Common myeloid progenitor, CD34-positive (primary cell): ENCODE results near the gene HTN3.
"Not testable (repeated sequence)": the region's sequence is repeated elsewhere in the genome, so short reads cannot be mapped to it uniquely, and the experiment has no call there.

ENCODE experiments used
- CTCF ChIA-PET: fragments of 350-600 bp; sonication (Branson Sonifier 250); formaldehyde crosslinking; loops from one replicate; lab custom pipeline; 2021; ENCODE audit warnings: antibody characterized with exemption; lab: Charles Lee
- POLR2A ChIA-PET: fragments of 350-600 bp; sonication (Branson Sonifier 250); formaldehyde crosslinking; loops from one replicate; lab custom pipeline; 2021; ENCODE audit warnings: antibody characterized with exemption; lab: Charles Lee
- DNase-seq, 3 donors: peaks; one replicate each; pipeline versions ENCODE4 v3.0.0 to v3.0.0-alpha.2; 2013
- H3K27ac ChIP-seq, 2 experiments: 1 replicate in 1 of 2; 2 replicates in 1 of 2; pipeline ENCODE4 v1.7.0; 2013; ENCODE audit warnings: inconsistent platforms in 2 of 2, low read length in 2 of 2, mild to moderate bottlenecking in 2 of 2, low read depth in 1 of 2, moderate library complexity in 1 of 2; ENCODE audit not compliant: severe bottlenecking in 2 of 2, insufficient read depth in 1 of 2, poor library complexity in 1 of 2
- H3K27me3 ChIP-seq, 5 experiments: replicated peaks in 2 of 5; 1 replicate in 3 of 5; 2 replicates in 2 of 5; pipeline versions ENCODE4 v1.6.1 to v1.7.0; 2013; ENCODE audit warnings: low read length in 4 of 5, mild to moderate bottlenecking in 2 of 5, moderate library complexity in 2 of 5, inconsistent platforms in 1 of 5; ENCODE audit not compliant: insufficient read depth in 5 of 5, control insufficient read depth in 4 of 5
- H3K36me3 ChIP-seq, 4 experiments: 1 replicate in 2 of 4; 2 replicates in 2 of 4; pipeline versions ENCODE4 v1.6.1 to v1.7.0; 2013; ENCODE audit warnings: low read length in 3 of 4, control low read depth in 1 of 4, mild to moderate bottlenecking in 1 of 4; ENCODE audit not compliant: control insufficient read depth in 4 of 4, insufficient read depth in 4 of 4
- H3K4me1 ChIP-seq, 4 experiments: 1 replicate in 3 of 4; 2 replicates in 1 of 4; pipeline versions ENCODE4 v1.6.1 to v1.7.1; 2013; ENCODE audit warnings: low read length in 3 of 4, mild to moderate bottlenecking in 3 of 4, control low read depth in 1 of 4, inconsistent platforms in 1 of 4, moderate library complexity in 1 of 4; ENCODE audit not compliant: control insufficient read depth in 4 of 4, insufficient read depth in 4 of 4; ENCODE audit errors: control extremely low read depth in 1 of 4
- H3K4me3 ChIP-seq, 7 experiments: 1 replicate in 4 of 7; 2 replicates in 3 of 7; pipeline versions ENCODE4 v1.5.1 to v1.7.0; 2013; ENCODE audit warnings: mild to moderate bottlenecking in 7 of 7, low read length in 6 of 7, moderate library complexity in 6 of 7, inconsistent platforms in 2 of 7, low read depth in 2 of 7, control low read depth in 1 of 7; ENCODE audit not compliant: insufficient read depth in 4 of 7, control insufficient read depth in 1 of 7; ENCODE audit errors: extremely low read depth in 1 of 7
- H3K9me3 ChIP-seq, 5 experiments: 1 replicate in 4 of 5; 2 replicates in 1 of 5; pipeline versions ENCODE4 v1.6.1 to v1.7.1; 2013; ENCODE audit warnings: low read length in 4 of 5, mild to moderate bottlenecking in 2 of 5, inconsistent platforms in 1 of 5, low read depth in 1 of 5, moderate library complexity in 1 of 5; ENCODE audit not compliant: control insufficient read depth in 4 of 5, insufficient read depth in 2 of 5; ENCODE audit errors: control extremely low read depth in 1 of 5
- WGBS: methylation state at CpG from one replicate; pipeline ENCODE4 v1.1.5; 2013; ENCODE audit not compliant: insufficient coverage; 5-methylcytosine and 5-hydroxymethylcytosine counted together

HTN3 gene

DNA sequence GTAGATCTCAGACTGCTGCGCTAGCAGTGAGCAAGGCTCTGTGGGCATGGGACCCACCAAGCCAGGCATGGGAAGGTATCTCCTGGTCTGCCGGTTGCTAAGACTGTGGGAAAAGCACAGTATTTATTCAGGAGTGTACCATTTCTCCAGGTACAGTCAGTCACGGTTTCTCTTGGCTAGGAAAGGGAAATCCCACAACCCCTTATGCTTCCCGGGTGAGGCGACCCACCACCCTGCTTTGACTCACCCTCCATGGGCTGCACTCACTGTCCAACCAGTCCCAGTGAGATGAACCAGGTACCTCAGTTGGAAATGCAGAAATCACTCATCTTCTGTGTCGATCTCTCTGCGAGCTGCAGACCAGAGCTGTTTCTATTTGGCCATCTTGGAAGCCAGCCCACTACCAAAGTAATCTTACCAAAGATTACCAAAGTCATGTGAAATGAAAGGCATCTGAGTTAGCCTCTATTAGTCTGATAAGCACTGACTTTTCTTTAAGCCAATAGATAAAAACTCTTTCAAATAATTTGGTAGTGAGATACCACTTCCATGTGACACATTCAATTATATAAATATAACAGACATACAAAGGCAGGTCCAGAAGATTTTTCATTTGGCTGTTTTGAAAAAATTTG is 13.5 kb downstream of the HTN3 start:
- H3K27me3 ChIP-seq, result no peaks in the 10 kb centered on the region
- POLR2A ChIA-PET, result no interaction called here
- no peaks in the 10 kb centered on the region for H3K4me1 ChIP-seq
- DNase-seq, result no peak
- WGBS, result 98% methylated on average over 7 of the region's 7 CpGs
- H3K9me3 ChIP-seq, result peaks cover 0 to 1% (median 0%) of the 10 kb centered on the region in 5 experiments
- H3K36me3 ChIP-seq, result no peaks in the 10 kb centered on the region
- no peak overlapping the region for H3K4me3 ChIP-seq
- H3K27ac ChIP-seq, result no peak overlapping the region
- CTCF ChIA-PET, result no interaction called here

DNA sequence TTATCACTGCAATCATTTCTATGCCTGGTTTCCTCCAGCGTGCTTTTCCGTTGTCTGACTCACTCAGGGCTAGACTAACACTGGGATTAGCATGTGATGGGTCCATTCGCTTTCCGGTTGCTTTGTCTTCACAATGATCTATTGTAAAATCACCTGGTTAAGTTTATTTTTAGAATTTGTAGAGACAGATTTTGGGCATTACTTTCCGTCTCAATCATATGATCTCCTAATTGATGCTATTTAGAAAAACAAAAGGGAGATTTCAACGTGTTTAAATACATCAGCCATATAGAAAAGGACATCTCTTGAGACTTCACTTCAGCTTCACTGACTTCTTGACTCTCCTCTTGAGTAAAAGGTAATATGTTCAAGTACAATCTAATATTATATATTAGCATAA is 21.9 kb downstream of the HTN3 start, which contains the start of gene HTN1:
TSS of gene HTN1 (plus strand) at position 301 of the 400 bp plus-strand sequence. CDS start 2,639 bp downstream, outside the sequence.
- H3K36me3 ChIP-seq, H3K27ac ChIP-seq, POLR2A ChIA-PET, H3K4me3 ChIP-seq, CTCF ChIA-PET, H3K9me3 ChIP-seq, DNase-seq, H3K27me3 ChIP-seq, H3K4me1 ChIP-seq: not testable (repeated sequence)
- WGBS, result no CpG with 5 or more reads among the region's 6 CpGs

DNA sequence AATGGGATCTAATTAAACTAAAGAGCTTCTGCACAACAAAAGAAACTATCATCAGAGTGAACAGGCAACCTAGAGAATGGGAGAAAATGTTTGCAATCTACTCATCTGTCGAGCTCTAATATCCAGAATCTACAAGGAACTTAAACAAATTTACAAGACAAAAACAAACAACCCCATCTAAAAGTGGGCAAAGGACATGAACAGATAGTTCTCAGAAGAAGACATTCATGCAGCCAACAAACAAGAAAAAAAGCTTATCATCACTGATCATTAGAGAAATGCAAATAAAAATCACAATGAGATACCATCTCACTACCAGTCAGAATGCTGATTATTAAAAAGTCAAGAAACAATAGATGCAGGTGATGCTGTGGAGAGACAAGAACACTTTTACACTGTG is 28.3 kb downstream of the HTN3 start:
- H3K4me1 ChIP-seq, H3K9me3 ChIP-seq, POLR2A ChIA-PET, DNase-seq, H3K36me3 ChIP-seq, H3K4me3 ChIP-seq, H3K27me3 ChIP-seq, H3K27ac ChIP-seq, CTCF ChIA-PET: not testable (repeated sequence)
- no CpG with 5 or more reads among the region's 1 CpG for WGBS

DNA sequence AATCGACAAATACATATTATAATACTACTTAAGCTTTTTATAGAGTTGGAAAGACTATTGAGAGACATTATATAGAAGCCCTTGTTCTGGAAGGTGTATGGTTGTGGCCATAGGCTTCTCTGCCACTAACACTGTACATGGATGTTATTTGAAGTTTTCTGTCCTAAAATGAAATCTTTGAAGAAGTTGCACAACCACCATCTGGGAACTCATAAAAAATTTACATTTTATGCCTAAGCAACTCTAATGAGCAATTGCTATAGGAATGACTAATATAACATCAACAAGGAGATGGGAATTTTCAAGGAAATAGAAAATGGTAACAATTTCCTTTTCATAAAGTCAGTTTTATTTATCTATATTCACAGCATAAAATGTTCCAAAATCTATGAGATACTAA is 29.4 kb downstream of the HTN3 start:
- Histone ChIP-seq H3K9me3 (no peaks in the 10 kb centered on the region), H3K4me3 (no peak overlapping the region), H3K4me1 (no peaks in the 10 kb centered on the region), H3K27me3 (no peaks in the 10 kb centered on the region), H3K27ac (no peak overlapping the region), H3K36me3 (no peaks in the 10 kb centered on the region)
- WGBS, result no CpG with 5 or more reads among the region's 1 CpG
- ChIA-PET CTCF (no interaction called here), POLR2A (no interaction called here)
- no peak for DNase-seq

DNA sequence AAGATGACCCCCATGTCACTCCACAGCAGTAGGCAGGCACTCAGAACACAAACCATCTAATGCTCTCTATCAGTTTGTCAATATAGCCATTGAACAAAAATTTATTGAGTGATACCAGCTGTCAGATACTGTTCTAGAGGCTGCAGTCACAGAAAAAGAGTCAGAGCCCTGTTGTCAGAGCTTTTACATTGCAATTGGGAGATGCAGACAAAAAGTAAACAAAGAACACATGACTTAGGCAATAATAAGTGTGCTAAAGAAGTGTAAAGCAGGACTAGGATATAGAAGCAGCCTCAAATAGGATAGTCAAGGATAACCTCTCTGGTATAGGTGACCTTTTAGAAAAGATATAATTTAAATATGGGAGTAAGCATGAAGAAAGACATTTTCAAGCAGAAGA is 30.9 kb downstream of the HTN3 start:
- no peak overlapping the region for H3K27ac ChIP-seq
- ChIA-PET CTCF (no interaction called here), POLR2A (no interaction called here)
- no peak for DNase-seq
- no peak overlapping the region for H3K4me3 ChIP-seq
- H3K27me3 ChIP-seq, result no peaks in the 10 kb centered on the region
- H3K4me1 ChIP-seq, result no peaks in the 10 kb centered on the region
- H3K36me3 ChIP-seq, result no peaks in the 10 kb centered on the region
- no peaks in the 10 kb centered on the region for H3K9me3 ChIP-seq

DNA sequence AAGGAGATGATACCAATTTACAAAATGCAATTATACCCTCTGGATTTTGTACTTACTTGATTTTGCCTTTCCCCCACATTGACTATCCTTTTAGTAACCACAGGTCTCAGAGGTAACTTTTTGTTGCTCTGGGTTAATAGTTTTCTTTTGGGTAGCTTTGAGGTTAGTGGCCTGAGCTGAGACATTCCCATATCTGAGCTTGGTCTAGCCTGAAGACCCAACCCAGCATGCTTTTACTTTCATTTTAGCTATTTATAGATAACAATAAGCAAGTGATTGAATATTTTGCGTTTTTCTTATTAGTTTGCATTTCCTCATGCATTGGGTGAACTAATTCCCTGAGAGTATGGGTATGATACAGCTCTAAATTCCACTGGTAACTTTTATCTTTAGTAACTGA is 33.7 kb downstream of the HTN3 start:
- no CpG with 5 or more reads among the region's 1 CpG for WGBS

DNA sequence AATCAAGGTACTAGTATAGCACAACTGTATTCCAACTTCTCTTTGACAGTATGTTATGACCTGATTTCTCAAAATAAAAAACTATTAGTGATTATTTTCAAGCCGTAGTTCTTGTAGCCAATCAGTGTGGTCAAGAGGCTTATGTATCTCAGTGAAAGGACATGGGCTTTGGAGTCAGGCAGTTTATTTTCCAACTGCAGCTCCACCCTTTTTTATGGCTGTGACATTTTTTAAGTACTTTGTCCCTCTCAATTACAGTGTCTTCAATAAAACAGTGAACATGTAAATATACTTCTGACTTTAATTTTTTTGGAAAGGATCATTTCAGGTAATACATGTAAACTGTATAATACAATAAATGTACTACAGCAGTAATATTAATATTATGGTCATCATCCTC is 51.9 kb downstream of the HTN3 start:
- no CpG with 5 or more reads among the region's 1 CpG for WGBS
- Histone ChIP-seq H3K27ac (no peak overlapping the region), H3K36me3 (no peaks in the 10 kb centered on the region), H3K27me3 (no peaks in the 10 kb centered on the region), H3K4me3 (no peak overlapping the region), H3K9me3 (no peaks in the 10 kb centered on the region), H3K4me1 (no peaks in the 10 kb centered on the region)
- ChIA-PET CTCF (no interaction called here), POLR2A (no interaction called here)
- no peak for DNase-seq

More for the DNA sequence above, 33.7 kb downstream of the HTN3 start:
- DNase-seq, result no peak
- Histone ChIP-seq H3K36me3 (no peaks in the 10 kb centered on the region), H3K27ac (no peak overlapping the region), H3K27me3 (no peaks in the 10 kb centered on the region), H3K9me3 (no peaks in the 10 kb centered on the region), H3K4me3 (no peak overlapping the region), H3K4me1 (no peaks in the 10 kb centered on the region)
- CTCF ChIA-PET, result no interaction called here
- POLR2A ChIA-PET, result no interaction called here
